Umbilical cord (tissue), 2 donors: ENCODE measurements around the gene RERE. TPM values are rescaled to one million over a fixed set of nuclear protein-coding genes. Genes with fewer than 3 reads are reported as not detected.

ENCODE experiments used
- DNase-seq: peaks from one replicate; pipeline ENCODE4 v3.0.0-alpha.2; 2015; ENCODE audit warnings: low spot score
- total RNA-seq: library from RNA; depleted of rRNA; stranded (reverse); fragments of >200 nt; gene quantifications from one replicate; pipeline ENCODE4 v1.2.3, GENCODE V29; 2014; ENCODE audit warnings: low replicate concordance; ENCODE audit not compliant: insufficient read depth

Gene RERE
- total RNA-seq, 1 donor from 2014 or later: 73.9 TPM

DNA sequence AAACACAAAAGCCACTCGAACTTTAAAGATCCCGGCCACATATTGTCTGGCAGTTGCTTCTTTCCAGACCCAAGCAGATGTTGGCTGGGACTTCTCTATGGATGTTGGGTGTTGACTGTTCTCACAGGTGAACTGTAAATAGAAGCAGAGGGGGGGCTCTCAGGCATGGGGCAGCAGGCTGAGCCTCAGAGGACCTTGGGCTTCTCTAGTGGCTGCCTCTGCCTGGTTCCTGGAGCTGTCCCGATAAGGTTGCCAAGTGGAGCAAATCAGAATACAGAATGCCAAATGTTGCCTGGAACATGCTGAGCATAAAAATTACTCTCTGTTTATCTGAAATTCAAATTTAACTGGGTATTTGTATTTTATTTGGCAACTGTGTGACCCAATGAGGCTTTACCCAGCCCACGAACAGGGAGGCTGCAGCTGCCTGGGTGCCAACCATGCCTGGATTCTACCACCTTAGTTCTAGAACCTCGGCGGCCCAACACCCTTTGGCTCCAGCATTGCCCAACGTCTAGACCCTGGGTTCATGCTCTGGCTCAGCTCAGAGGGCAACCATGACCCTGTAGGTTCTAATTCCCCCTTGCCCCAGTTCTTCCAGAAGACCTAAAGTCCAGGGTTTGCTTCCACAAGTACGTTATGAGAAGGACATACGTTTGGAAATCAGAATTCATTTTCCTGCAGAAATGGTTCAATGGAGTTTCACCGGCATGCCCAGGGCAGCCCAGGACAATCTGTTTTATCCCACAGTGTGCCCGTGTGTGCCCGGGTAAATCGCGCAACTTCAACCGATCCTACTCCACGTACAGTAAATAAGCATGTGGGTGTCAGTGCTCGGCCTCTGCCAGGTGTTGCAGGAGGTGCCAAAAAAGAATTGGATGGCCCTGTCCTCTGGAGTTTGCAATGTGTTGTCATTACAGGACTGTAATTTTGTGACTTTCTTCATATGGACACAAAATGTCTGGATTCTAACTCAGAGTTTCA is 504.9 kb downstream of the RERE start:
- DNase-seq: no peak

DNA sequence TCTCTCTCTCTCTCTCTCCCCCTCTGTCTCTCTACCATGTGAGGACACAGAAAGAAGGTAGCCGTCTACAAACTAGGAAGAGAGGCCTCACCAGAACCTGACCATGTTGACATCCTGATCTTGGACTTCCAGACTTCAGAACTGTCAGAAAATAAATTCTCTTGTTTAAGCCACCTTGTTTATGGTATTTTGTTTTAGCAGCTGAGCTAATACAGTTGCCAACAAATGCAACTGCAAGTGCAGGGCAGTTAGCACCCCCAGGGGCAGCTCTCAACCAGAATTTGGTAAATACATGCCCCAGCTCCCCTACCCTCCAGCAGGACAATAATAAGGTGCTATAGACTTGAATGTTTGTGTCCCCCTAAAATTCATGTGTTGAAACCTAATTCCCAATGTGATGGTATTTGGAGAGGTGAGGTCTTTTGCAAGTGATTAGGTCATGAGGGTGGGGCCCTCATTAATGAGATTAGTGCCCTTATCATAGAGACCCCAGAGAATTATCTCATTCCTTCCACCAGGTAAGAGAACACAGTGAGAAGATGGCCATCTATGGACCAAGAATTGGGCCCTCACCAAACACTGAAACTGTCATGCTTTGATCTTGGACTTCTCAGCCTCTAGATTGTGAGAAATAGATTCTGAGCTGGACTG is 506.2 kb downstream of the RERE start:
- DNase-seq: no peak

- no peak for DNase-seq
These were observed 509.8 kb downstream of the RERE start for GRCh38 chr1:8307628-8308027.

DNA sequence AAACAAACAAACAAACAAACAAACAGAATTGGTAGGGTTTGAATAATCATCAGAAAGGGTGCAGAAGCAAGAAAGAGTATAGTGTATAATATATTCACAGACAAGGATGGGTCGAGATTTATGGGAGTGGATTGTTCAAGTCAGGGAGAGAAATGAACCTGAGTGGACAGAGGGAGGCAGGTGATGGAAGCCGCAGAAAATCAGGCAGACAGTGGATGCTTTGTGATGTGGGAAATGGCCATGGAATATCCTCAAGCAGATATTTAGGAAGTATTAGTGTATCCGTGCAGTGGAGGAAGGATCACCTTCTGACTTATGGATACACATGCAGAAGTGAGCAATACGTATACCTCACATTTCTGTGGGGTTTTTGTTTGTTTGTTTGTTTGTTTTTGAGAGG is 513.6 kb downstream of the RERE start:
- DNase-seq: no peak

GRCh38 chr1:8303141-8303540 is 514.3 kb downstream of the RERE start:
- DNase-seq: no peak

Other genes with a start within 250 kb of the RERE start
- 842 TPM for gene ENO1, start 61.0 kb upstream of the RERE start, total RNA-seq
- gene CA6, start 128.2 kb upstream of the RERE start, total RNA-seq: not detected
- gene SLC2A7, start 208.8 kb upstream of the RERE start, total RNA-seq: not detected